Pancreas (tissue), 10 donors: ENCODE data around the gene EVA1C. TPM values are rescaled to one million over a fixed set of nuclear protein-coding genes. Genes with fewer than 3 reads are reported as not detected.

ENCODE experiments used
- ATAC-seq, 4 donors: fragments of 200-7000 bp; cut with Tn5 transposase; one replicate each; pipeline versions ENCODE4 v1.8.0 to v1.9.1; 2020; ENCODE audit warnings: mild to moderate bottlenecking in 4 of 4, moderate library complexity in 4 of 4
- DNase-seq, 6 donors: peaks; one replicate each; pipeline ENCODE4 v3.0.0-alpha.2; 2020
- FAIRE-seq: peaks from 2 replicates; lab custom pipeline; 2012; peaks lifted over from hg19 to GRCh38; lab: Jason Lieb, UNC
- H3K27ac ChIP-seq, 4 donors: fragments of 200-600 bp; sonication (generic); 1 replicate in 3 of 4; 2 replicates in 1 of 4; pipeline versions ENCODE4 v1.5.0 to v1.8.0; 2020
- H3K27me3 ChIP-seq, 4 donors: fragments of 200-600 bp; one replicate each; pipeline ENCODE4 v1.8.0; 2021
- H3K36me3 ChIP-seq, 3 donors: fragments of 200-600 bp; sonication (generic) in 1 of 3; one replicate each; pipeline versions ENCODE4 v1.5.0 to v1.8.0; 2020 to 2021
- H3K4me1 ChIP-seq, 3 donors: fragments of 200-600 bp; one replicate each; pipeline ENCODE4 v1.8.0; 2021
- H3K4me3 ChIP-seq, 4 donors: fragments of 200-600 bp; sonication (generic) in 2 of 4; one replicate each; pipeline versions ENCODE4 v1.5.0 to v1.8.0; 2020 to 2021
- H3K9me3 ChIP-seq, 4 donors: fragments of 200-600 bp; one replicate each; pipeline ENCODE4 v1.8.0; 2021
- CTCF ChIP-seq, 4 donors: fragments of 200-600 bp; sonication (generic) in 3 of 4; IDR thresholded peaks; one replicate each; pipeline versions ENCODE4 v1.5.0 to v1.8.0; 2021; ENCODE audit warnings: antibody characterized with exemption in 4 of 4
- WGBS, 2 donors: extraction: QIAGEN DNeasy Blood & Tissue Kit; methylation state at CpG; one replicate each; pipeline ENCODE4 v1.1.7; 2013; 5-methylcytosine and 5-hydroxymethylcytosine counted together
- intact Hi-C, 3 donors: fragments of 100-400 bp; cut with DNase I; formaldehyde crosslinking; loops; one replicate each; pipeline versions ENCODE4 v1.11.1 to v1.14.2; 2022
- polyA plus RNA-seq, 2 donors: library from polyadenylated mRNA; stranded (reverse); fragments of 200-250 nt; gene quantifications; one replicate each; pipeline ENCODE4 v1.2.3, GENCODE V29; 2013
- total RNA-seq, 6 donors: library from RNA; stranded (reverse); fragmentation: NEBNext Ultra II Directional in 4 of 6; extraction: Animal tissue kit (Norgen Biotek cat#: 25700) in 4 of 6; gene quantifications; one replicate each; pipeline versions ENCODE4 v1.2.1 to v1.2.4, GENCODE V29; 2021 to 2023
- donor health status: healthy with polysubstance abuse.
- donor health status: DM: no; HTN: no; CAD: no; lungs with moderate emphysema.
- donor health status: DM: no; HTN: no; CAD: no.
- donor health status: control.
- donor health status: control.
- donor health status: Bipolar disorder and iron deficiency.
- donor health status: DM: yes; HTN: yes; CAD: no.
- donor health status: DM: no; HTN: no; CAD: no.
- donor health status: DM: no; HTN: no; CAD: no.
- donor health status: DM: yes; HTN: yes; CAD: no.

EVA1C gene
- total and polyA plus RNA-seq, 8 donors: 7.9 to 35.9 (median 11.6) TPM

DNA sequence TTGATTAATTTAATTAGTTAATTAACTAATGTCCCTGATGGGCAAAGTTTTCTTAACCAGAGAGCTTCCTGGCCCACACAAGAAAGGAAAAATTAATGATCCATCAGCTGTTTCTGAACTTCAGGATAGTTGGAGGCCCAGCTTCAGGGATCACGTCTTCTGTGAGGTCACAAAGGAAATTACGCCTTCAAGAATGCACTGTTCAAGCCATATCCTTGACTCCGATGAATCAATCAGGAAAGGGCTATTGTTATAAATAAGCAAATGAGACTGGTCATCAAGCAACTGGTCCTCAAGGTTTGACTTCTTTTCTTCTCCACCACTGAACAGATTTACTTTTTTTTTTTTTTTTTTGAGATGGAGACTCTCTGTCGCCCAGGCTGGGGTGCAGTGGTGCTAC is 132.2 kb downstream of the EVA1C start:
- TF ChIP-seq CTCF (IDR thresholded peaks at IDR 0.05): no peak
- Histone ChIP-seq H3K4me1 (no peaks in the 10 kb centered on the region), H3K27me3 (no peaks in the 10 kb centered on the region), H3K9me3 (no peaks in the 10 kb centered on the region), H3K36me3 (no peaks in the 10 kb centered on the region), H3K4me3 (no peak overlapping the region), H3K27ac (no peak overlapping the region)
- ATAC-seq: no peak
- WGBS, 2 donors: 89 to 95% methylated on average over 4 of the region's 4 CpGs
- intact Hi-C loops: no loop called here
- FAIRE-seq: no peak
- DNase-seq: no peak

GRCh38 chr21:32545948-32546441 is 133.5 kb downstream of the EVA1C start:
- H3K27me3 ChIP-seq: no peaks in the 10 kb centered on the region
- no peak overlapping the region for H3K27ac ChIP-seq
- H3K4me3 ChIP-seq: no peak overlapping the region
- 80 to 87% methylated on average over 6 of the region's 6 CpGs for WGBS, 2 donors
- H3K9me3 ChIP-seq: no peaks in the 10 kb centered on the region
- ATAC-seq (no peak), DNase-seq (no peak), FAIRE-seq (no peak)
- no peaks in the 10 kb centered on the region for H3K4me1 ChIP-seq
- TF ChIP-seq CTCF (IDR thresholded peaks at IDR 0.05): no peak
- intact Hi-C loops: no loop called here
- no peaks in the 10 kb centered on the region for H3K36me3 ChIP-seq

GRCh38 chr21:32547018-32547417 is 134.5 kb downstream of the EVA1C start:
- TF ChIP-seq CTCF (IDR thresholded peaks at IDR 0.05): no peak
- DNase-seq (no peak), ATAC-seq (no peak), FAIRE-seq (no peak)
- Histone ChIP-seq H3K36me3 (no peaks in the 10 kb centered on the region), H3K4me3 (no peak overlapping the region), H3K4me1 (no peaks in the 10 kb centered on the region), H3K9me3 (no peaks in the 10 kb centered on the region), H3K27ac (no peak overlapping the region), H3K27me3 (no peaks in the 10 kb centered on the region)
- intact Hi-C loops: no loop called here
- 90 to 91% methylated on average over 4 of the region's 4 CpGs for WGBS, 2 donors

DNA sequence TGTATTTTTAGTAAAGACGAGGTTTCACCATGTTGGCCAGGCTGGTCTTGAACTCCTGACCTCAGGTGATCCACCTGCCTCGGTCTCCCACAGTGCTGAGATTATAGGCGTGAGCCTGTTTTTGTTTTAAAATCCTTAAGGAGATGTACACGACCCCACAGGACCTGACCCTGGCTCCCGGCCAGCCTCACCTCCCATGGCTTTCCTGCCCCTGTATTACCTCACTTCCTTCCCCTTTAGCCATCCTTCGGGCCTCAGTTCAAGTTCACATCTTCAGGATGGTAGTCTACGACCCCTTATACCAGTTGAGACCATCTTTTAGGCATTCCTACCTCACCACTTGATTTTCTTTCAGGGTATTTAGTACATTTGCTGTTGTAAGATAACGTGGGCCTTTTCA is 136.5 kb downstream of the EVA1C start:
- FAIRE-seq (no peak), DNase-seq (no peak), ATAC-seq (no peak)
- no peaks in the 10 kb centered on the region for H3K4me1 ChIP-seq
- intact Hi-C loops: no loop called here
- no peaks in the 10 kb centered on the region for H3K9me3 ChIP-seq
- TF ChIP-seq CTCF (IDR thresholded peaks at IDR 0.05): no peak
- no peak overlapping the region for H3K27ac ChIP-seq
- no peak overlapping the region for H3K4me3 ChIP-seq
- no peaks in the 10 kb centered on the region for H3K36me3 ChIP-seq
- 74 to 80% methylated on average over 8 of the region's 8 CpGs for WGBS, 2 donors
- H3K27me3 ChIP-seq: no peaks in the 10 kb centered on the region

GRCh38 chr21:32549440-32549839 is 136.9 kb downstream of the EVA1C start:
- 55 to 70% methylated on average over 1 of the region's 1 CpG for WGBS, 2 donors
- FAIRE-seq: no peak
- DNase-seq: no peak

More at GRCh38 chr21:32549440-32549839, 136.9 kb downstream of the EVA1C start:
- no peak for ATAC-seq
- no peak for TF ChIP-seq CTCF (IDR thresholded peaks at IDR 0.05)
- Histone ChIP-seq H3K4me3 (no peak overlapping the region), H3K4me1 (no peaks in the 10 kb centered on the region), H3K36me3 (no peaks in the 10 kb centered on the region), H3K27ac (no peak overlapping the region), H3K9me3 (no peaks in the 10 kb centered on the region), H3K27me3 (no peaks in the 10 kb centered on the region)
- intact Hi-C loops: no loop called here
